Measurements from ENCODE around the gene ARHGAP42. TPM values are rescaled to one million over a fixed set of nuclear protein-coding genes. Genes with fewer than 3 reads are reported as not detected.

The ARHGAP42 gene
- total RNA-seq, 1 experiment from 2014 or later = 39.1 TPM

GRCh38 chr11:100831929-100832494 lies 144.9 kb downstream of the ARHGAP42 start:
- Histone ChIP-seq H4K20me1 (ENCODE audit: control insufficient read depth, insufficient read depth, insufficient read length) (no peaks in the 10 kb centered on the region), H2BK120ac (ENCODE audit: low read depth, low read length, poor library complexity, severe bottlenecking) (no peak overlapping the region), H3T11ph (ENCODE audit: low read length) (no peak overlapping the region), H3K79me1 (ENCODE audit: insufficient read depth, low read depth, low read length, poor library complexity, severe bottlenecking) (no peaks in the 10 kb centered on the region), H4K8ac (replicated peaks; ENCODE audit: insufficient read length, low read depth, low read length) (no peak overlapping the region), H3K4me2 (ENCODE audit: insufficient read depth, insufficient read length, low read length) (no peak overlapping the region), H3K23me2 (ENCODE audit: insufficient read length, low read depth, low read length, poor library complexity, severe bottlenecking) (no peaks in the 10 kb centered on the region), H3K23ac (ENCODE audit: insufficient read length, low read depth, low read length) (no peak overlapping the region), H2BK12ac (ENCODE audit: insufficient read length, low read depth, low read length) (no peak overlapping the region), H4K5ac (ENCODE audit: insufficient read length, low read depth, low read length) (no peak overlapping the region), H3K9me3 (ENCODE audit: control insufficient read depth, low read depth, low read length) (no peaks in the 10 kb centered on the region), H3K9ac (ENCODE audit: extremely low read depth, insufficient read length, low read length) (no peak overlapping the region), H3K56ac (ENCODE audit: insufficient read length, low read depth, low read length) (no peak overlapping the region), H2AFZ (ENCODE audit: low read length) (no peak overlapping the region), H3K79me2 (ENCODE audit: insufficient read depth, low read length) (no peaks in the 10 kb centered on the region; the same call in 1 of the 2 replicates), H2AK5ac (ENCODE audit: insufficient read length, low read length) (no peak overlapping the region), H3K14ac (ENCODE audit: insufficient read depth, low read length) (no peak overlapping the region), H3K27ac (ENCODE audit: insufficient read length, low read depth, low read length) (no peak overlapping the region), H4K91ac (ENCODE audit: insufficient read length, low read depth, low read length) (no peak overlapping the region), H2BK15ac (ENCODE audit: low read depth, low read length) (no peak overlapping the region), H3K4me1 (ENCODE audit: insufficient read depth, low read length) (peaks cover 15% of the 10 kb centered on the region; the same call in 1 of the 2 replicates), H3K18ac (ENCODE audit: insufficient read length, low read depth, low read length) (no peak overlapping the region), H3K4ac (ENCODE audit: low read depth, low read length) (no peak overlapping the region), H3K27me3 (ENCODE audit: insufficient read depth, low read length) (no peaks in the 10 kb centered on the region), H2BK20ac (ENCODE audit: low read depth, low read length, poor library complexity, severe bottlenecking) (no peak overlapping the region), H2BK5ac (ENCODE audit: insufficient read length, low read length) (no peak overlapping the region)
- Mint-ChIP-seq H3K27ac (peak overlapping the region in 2 of 3 experiments; percentile 39 to 53; a peak in 1 of 7 replicates), H3K9me3 (no peaks in the 10 kb centered on the region), H3K4me3 (no peak overlapping the region), H3K36me3 (ENCODE audit: insufficient read depth in 1 of 3, low read depth in 3 of 3) (no peaks in the 10 kb centered on the region), H3K4me1 (peaks cover 55 to 59% of the 10 kb centered on the region in 2 experiments), H3K27me3 (ENCODE audit: low read depth) (no peaks in the 10 kb centered on the region)
- no CpG with 5 or more reads among the region's 5 CpGs for WGBS (ENCODE audit: extremely low coverage, insufficient read length, low lambda C conversion rate)
- no peak for DNase-seq
- TF ChIP-seq CTCF (conservative IDR thresholded peaks at IDR 0.05) = no peak

All from H9 (cell line).